Ectodermal cell (in vitro differentiated cells): ENCODE results near the gene TSPAN32.

Experiments used
- H3K27ac ChIP-seq: 2 replicates; pipeline ENCODE4 v1.7.0; 2013; ENCODE audit warnings: mild to moderate bottlenecking, low read depth, low read length; ENCODE audit not compliant: insufficient read depth, poor library complexity, severe bottlenecking
- H3K27me3 ChIP-seq: 2 replicates; pipeline ENCODE4 v1.7.0; 2013; ENCODE audit warnings: mild to moderate bottlenecking, low read length; ENCODE audit not compliant: insufficient read depth, control insufficient read depth, poor library complexity, severe bottlenecking
- H3K36me3 ChIP-seq: one replicate; pipeline ENCODE4 v1.7.0; 2013; ENCODE audit warnings: low read length; ENCODE audit not compliant: control insufficient read depth, insufficient read depth
- H3K4me1 ChIP-seq: one replicate; pipeline ENCODE4 v1.7.0; 2013; ENCODE audit warnings: low read length; ENCODE audit not compliant: control insufficient read depth, insufficient read depth
- H3K4me3 ChIP-seq: 2 replicates; pipeline ENCODE4 v1.7.0; 2013; ENCODE audit warnings: low read depth, low read length, control low read depth; ENCODE audit not compliant: insufficient read depth
- H3K9me3 ChIP-seq: 2 replicates; pipeline ENCODE4 v1.7.0; 2013; ENCODE audit warnings: mild to moderate bottlenecking, low read length, moderate library complexity; ENCODE audit not compliant: control insufficient read depth
- WGBS, 2 experiments: methylation state at CpG; one replicate each; pipeline ENCODE4 v1.1.7; 2013; ENCODE audit warnings: missing lambda C conversion rate in 2 of 2; 5-methylcytosine and 5-hydroxymethylcytosine counted together

The TSPAN32 gene

DNA sequence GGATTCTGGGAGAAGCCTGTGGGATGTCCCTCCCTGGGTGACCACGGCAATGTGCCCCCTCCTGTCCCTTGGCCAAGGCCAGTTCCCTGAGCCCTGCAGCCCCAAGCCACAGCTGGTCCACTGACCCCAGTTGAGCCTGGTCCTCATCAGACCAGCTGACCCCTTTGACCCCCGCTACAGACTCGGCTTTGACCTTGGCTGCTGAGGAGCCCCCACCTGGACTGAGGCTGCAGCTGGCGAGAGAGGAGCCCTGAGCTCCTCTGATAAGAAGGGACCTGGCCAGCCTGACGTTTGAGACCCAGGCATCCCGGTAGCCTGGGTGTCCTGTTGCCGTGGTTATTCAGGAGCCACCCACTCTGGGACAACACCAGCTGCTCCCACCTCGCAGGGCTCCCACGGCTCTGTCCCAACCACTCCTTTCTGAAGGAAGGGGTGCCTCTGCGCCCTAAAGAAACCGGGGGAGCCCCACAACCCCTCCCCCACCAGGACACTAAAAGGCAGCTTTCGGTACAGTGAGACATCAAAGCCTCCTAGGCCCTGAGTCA is 34.4 kb upstream of the TSPAN32 start:
- no peak overlapping the region for H3K27ac ChIP-seq
- H3K27me3 ChIP-seq = peaks cover 74% of the 10 kb centered on the region
- H3K36me3 ChIP-seq = no peaks in the 10 kb centered on the region
- H3K4me3 ChIP-seq = no peak overlapping the region
- 89 to 91% methylated on average over 12 of the region's 12 CpGs for WGBS, 2 experiments
- H3K4me1 ChIP-seq = peaks cover 4% of the 10 kb centered on the region
- H3K9me3 ChIP-seq = no peaks in the 10 kb centered on the region

DNA sequence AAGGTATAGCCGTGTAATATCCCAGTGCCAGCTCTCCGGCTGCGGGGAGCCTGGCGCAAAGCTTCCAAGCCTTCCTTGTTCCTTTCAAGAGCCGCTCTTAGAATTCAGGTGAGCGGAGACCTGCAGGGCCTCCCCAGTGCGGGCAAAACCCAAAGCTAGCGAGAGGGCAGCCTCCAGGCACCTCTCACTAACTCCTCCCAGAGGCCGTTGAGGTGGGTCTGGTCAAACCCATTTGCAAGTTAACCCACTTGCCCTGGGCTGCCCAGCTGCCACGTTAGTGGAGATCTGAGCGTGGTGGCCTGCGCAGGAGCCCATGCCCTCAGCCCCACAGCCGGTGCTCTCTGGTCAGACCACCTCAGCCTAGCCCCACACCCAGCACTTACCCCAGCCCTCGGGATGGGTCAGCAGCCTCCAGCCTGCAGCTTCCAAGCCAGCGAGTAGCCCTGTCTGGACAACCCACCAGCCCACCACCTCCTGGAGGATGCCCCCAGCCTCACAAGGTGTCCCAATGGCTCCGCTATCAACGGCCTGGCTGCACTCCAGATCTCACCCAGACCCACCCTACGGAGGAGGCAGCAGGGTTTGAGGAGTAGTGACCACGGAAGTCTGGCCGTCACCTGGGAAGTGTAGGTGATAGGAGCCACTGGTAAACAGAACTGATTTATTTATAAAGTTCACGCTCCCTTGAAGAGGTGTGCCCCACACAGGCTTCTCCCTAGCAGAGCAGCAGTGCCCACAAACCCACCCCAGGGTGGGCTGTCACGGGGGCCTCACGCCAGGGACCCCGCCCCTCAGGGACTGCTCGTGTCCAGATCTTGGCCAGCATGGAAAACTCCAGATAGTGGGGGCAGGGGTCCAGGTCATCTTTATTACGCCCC is 33.7 kb upstream of the TSPAN32 start:
- no peaks in the 10 kb centered on the region for H3K4me1 ChIP-seq
- no peaks in the 10 kb centered on the region for H3K9me3 ChIP-seq
- H3K36me3 ChIP-seq = no peaks in the 10 kb centered on the region
- H3K27ac ChIP-seq = no peak overlapping the region
- H3K27me3 ChIP-seq = peaks cover 81% of the 10 kb centered on the region
- WGBS, 2 experiments = 87 to 88% methylated on average over 26 of the region's 26 CpGs
- H3K4me3 ChIP-seq = peak overlapping the region; percentile 29

DNA sequence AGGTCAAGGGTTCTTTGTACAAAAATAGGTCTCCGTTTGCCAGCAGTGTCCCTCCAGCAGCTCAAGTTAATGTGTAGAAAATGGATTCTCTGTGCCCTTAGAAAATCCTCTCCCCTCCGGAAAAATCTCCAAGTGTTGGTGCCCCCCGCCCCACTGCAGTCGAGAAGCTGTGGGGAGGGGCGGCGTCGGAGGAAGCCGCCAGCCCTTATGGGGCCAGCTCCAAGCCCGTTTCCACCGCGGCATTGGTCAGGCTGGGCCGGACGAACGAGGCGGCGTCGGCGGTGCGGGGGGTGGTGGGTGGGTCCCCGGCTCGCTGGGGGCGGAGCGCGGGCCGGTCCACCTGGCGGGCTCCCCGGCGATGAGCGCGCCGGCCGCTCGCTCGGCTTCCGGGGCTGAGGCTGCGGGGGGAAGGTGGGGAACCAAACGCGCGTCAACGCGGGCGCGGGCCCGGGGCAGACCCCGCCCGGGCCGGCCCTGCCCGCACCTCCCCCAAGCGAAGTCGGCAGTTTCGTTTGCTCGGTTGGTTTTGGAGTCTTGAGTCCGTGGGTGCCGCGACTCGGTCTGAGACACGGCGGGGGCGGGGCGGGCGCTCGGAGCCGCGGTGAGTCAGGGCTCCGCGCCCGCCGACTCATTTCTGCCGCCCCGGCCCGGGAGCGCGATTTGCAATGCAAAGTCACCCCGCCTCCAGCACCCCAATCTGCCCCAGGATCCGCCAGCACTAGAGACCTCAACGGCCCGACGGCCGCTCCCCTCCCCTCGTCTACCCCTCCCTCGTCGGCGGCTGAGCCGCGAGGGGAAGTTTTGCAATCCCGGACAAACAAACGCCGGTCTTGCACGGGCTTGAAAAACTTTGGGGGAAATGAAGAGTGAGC is 32.8 kb upstream of the TSPAN32 start:
- H3K27ac ChIP-seq = no peak overlapping the region
- H3K4me3 ChIP-seq = peak overlapping the region; percentile 29
- no peaks in the 10 kb centered on the region for H3K4me1 ChIP-seq
- H3K27me3 ChIP-seq = peaks cover 89% of the 10 kb centered on the region
- 1 to 2% methylated on average over 89 of the region's 89 CpGs for WGBS, 2 experiments
- H3K36me3 ChIP-seq = no peaks in the 10 kb centered on the region
- no peaks in the 10 kb centered on the region for H3K9me3 ChIP-seq

DNA sequence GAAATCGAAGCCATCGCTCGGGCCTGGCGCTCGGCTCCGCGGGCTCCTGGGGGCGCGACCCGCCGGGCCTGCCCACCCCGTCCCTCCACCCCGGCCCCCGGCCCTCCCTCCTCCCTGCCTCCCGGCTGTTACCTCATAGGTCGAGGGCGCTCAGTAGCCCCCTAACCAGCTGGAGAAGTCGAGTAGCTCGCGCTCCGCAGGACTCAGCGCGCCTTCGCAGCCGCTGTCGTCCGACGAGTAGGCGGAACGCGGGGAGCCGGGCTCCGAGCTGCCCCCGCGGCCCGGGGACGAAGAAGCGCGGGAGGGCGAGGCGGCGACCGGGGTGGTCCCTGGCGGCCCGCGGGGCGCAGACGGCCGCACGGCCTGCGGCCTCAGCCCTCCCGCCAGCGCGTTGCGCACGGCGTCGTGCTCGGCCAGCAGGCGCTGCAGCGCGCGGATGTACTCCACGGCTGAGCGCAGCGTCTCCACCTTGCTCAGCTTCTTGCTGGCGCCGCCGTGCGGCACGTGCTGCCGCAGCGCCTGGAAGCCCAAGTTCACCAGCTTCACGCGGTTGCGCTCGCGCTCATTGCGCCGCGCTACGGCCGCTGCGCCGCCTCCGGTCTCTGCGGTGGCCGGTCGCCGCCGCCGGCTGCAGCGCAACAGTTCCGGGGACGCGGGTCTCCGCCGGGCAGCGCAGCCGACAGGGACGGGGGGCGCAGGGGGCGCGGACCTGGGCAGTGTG is 32.1 kb upstream of the TSPAN32 start:
- H3K4me3 ChIP-seq = peak overlapping the region; percentile 29
- no peaks in the 10 kb centered on the region for H3K36me3 ChIP-seq
- H3K27ac ChIP-seq = no peak overlapping the region
- no peaks in the 10 kb centered on the region for H3K4me1 ChIP-seq
- H3K27me3 ChIP-seq = peaks cover 89% of the 10 kb centered on the region
- no peaks in the 10 kb centered on the region for H3K9me3 ChIP-seq
- WGBS, 2 experiments = 2 to 3% methylated on average over 104 of the region's 104 CpGs

DNA sequence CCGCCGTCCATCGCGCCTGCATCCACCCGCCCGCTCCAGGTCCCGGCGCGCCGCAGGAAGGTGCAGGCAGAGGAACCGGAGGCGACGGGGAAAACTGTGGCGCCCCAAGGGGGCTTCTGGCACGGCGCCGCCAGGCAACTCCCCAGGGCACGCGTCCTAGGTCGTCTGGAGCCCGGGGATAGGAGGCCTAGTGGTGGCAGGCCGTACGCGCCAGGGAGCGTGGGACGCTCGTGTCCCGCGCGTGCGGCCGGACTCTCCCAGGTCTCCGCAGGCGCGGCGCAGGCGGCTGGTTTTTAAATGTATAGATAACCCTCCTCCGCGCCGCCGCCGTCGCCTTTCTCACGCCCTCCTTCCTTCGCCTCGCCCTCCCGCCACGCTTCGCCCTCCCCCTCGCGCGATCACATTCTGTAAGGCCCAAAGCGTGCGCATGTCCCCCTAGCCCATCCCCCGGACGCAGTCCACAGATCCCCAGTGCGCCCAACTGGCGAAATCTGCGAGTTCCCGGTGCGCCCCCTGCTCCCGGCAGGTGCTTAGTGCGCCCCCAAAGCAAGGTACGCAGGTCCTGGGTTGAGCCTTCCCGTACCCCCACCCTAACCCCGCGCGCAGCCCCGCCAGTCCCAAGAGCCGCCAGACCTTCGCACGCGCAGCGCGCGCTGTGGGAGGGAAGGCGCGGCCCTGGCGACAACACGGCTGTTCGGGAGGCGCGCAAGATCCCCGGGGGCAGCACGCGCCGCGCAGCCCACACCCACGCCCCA is 31.3 kb upstream of the TSPAN32 start, which contains the start of gene ASCL2:
Gene ASCL2 (minus strand): TSS at position 267 of the 755 bp plus-strand sequence. CDS start 256 bp downstream, at position 11.
- Histone ChIP-seq H3K4me3 (peak within 1 kb of the TSS; percentile 29), H3K27me3 (peaks cover 84% of the 10 kb centered on the region), H3K27ac (no peak within 1 kb of the TSS), H3K9me3 (no peaks in the 10 kb centered on the region), H3K36me3 (no peaks in the 10 kb centered on the region), H3K4me1 (no peaks in the 10 kb centered on the region)
- WGBS, 2 experiments = 31 to 38% methylated on average over 89 of the region's 89 CpGs

DNA sequence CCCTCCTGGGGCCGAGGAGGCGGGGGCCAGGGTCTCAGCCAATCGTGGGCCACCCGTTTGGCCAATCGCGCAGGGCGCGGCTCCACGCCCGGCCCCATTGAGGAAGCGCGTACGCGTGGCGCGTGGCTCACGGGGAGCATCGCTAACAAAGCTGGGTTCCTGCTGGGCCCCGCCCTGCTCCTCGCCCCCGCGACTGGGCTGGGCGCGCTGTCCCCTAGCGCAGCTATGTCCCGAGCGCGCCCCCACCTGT is 30.8 kb upstream of the TSPAN32 start:
- H3K27me3 ChIP-seq = peaks cover 83% of the 10 kb centered on the region
- no peak overlapping the region for H3K4me3 ChIP-seq

DNA sequence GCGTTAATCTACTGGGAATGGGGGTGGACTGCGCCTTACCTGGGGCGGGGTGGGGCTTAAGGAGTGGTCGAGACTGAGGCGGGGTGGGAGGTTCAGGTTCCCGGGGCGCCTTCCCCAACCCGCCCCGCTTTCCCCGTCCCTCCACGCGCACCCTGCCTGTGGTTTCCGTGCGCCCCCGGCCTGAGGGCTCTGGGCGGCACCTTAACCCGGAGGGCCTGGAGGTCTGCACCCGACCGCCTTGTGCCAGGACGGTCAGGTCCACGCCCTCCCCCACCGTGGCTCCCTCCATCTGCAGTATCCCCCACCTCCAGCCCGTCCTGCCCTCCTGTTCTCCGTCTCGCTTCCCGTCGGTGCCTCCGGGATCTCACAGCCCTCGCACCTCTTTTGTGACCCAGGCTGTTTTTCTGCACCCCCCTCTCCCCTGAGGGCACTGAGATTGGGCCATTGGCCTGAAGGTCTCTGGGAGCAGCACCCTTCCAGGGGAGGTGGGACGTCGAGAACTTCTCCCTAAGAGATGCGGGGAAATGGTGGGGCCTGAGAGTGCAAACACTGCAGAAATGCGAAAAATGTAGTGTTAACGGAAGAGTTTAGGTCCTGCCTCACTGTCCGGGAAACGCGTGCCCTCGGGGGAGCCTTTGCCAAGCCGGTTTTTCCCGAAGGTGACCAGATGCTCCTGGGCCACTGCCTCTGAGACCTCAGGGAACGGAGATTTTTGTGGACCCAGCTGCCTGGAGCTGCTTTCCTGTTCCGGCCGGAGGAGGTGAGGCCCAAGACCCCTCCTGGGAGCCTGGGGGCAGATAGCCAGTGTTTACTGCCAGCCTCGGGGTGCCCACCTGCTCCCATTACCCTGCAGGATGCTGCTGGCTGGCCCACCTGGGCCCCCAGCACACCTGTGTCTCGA is 30.2 kb upstream of the TSPAN32 start:
- Histone ChIP-seq H3K27ac (no peak overlapping the region), H3K4me1 (no peaks in the 10 kb centered on the region), H3K27me3 (peaks cover 77% of the 10 kb centered on the region), H3K9me3 (no peaks in the 10 kb centered on the region), H3K36me3 (no peaks in the 10 kb centered on the region), H3K4me3 (no peak overlapping the region)
- 65% methylated on average over 45 of the region's 45 CpGs for WGBS, 2 experiments

More for the DNA sequence above, 30.8 kb upstream of the TSPAN32 start:
- Histone ChIP-seq H3K27ac (no peak overlapping the region), H3K9me3 (no peaks in the 10 kb centered on the region), H3K36me3 (no peaks in the 10 kb centered on the region), H3K4me1 (no peaks in the 10 kb centered on the region)
- WGBS, 2 experiments = 40 to 41% methylated on average over 28 of the region's 28 CpGs

DNA sequence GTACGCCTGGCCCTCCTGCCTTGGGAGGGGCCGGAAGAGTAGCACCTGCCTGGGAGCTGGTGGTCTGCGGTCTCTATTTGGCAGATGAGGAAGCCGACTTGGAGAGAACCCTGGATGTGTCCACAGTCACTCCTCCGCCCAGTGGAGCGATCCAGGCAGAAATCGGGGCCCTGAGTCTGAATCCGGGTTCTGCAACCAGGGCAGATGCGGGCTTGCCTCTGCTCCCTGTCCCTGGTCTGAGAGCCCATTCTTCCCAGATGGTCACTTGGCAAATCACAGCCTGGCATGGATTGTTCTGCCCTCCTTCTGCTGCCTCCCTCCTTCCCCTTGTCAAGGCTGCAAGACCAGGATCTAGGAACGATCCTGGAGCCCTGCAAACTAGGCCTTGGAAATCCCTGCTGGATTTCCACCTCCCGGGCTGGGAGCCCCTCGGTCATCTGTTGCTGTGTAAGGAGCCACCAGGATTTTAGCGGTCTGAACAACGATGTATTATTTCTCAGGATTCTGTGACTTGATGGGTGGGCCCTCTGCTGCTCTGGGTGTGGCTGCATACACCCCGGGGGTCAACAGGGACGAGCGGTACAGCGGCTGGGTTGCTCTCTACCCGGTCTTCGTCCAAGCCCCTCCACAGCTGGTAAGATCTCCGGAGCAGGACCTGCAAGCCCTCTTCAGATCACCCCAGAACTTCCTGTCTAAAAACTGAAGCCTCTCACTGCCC is 29.4 kb upstream of the TSPAN32 start:
- no peak overlapping the region for H3K4me3 ChIP-seq
- H3K4me1 ChIP-seq = no peaks in the 10 kb centered on the region
- H3K9me3 ChIP-seq = no peaks in the 10 kb centered on the region
- no peaks in the 10 kb centered on the region for H3K36me3 ChIP-seq
- peaks cover 69% of the 10 kb centered on the region for H3K27me3 ChIP-seq
- WGBS, 2 experiments = 93% methylated on average over 21 of the region's 21 CpGs
- H3K27ac ChIP-seq = no peak overlapping the region
